Panc1 (cell line): Measurements from ENCODE around the gene COASY. TPM values are rescaled to one million over a fixed set of nuclear protein-coding genes. Genes with fewer than 3 reads are reported as not detected.
A peak's percentile ranks its signal among the peaks of the same experiment; 100 is the strongest.

Experiments used
- ATAC-seq: fragments of 200-7000 bp; cut with Tn5 transposase; 2 replicates; pipeline ENCODE4 v1.9.1; 2020; ENCODE audit warnings: mild to moderate bottlenecking, moderate library complexity
- BruUV-seq: library from RNA; stranded (reverse); fragments of 400-500 nt; replicated peaks from 2 replicates; lab custom pipeline; 2021; lab: Mats Ljungman, UMichigan
- CTCF ChIA-PET: fragments of 300-600 bp; sonication (Branson Sonifier 250); formaldehyde crosslinking; loops from one replicate; lab custom pipeline; 2022; ENCODE audit warnings: antibody characterized with exemption; lab: Charles Lee
- POLR2A ChIA-PET: fragments of 300-600 bp; sonication (Branson Sonifier 250); formaldehyde crosslinking; loops from one replicate; lab custom pipeline; 2022; ENCODE audit warnings: antibody characterized with exemption; lab: Charles Lee
- DNase-seq: peaks from one replicate; pipeline ENCODE4 v3.0.0-alpha.2; 2010; ENCODE audit warnings: low read depth, low spot score
- H3K27ac ChIP-seq: 2 replicates; pipeline ENCODE4 v1.5.1; 2011; ENCODE audit warnings: mild to moderate bottlenecking, low read length, inconsistent platforms
- H3K27me3 ChIP-seq: fragments of 200-500 bp; sonication (Bioruptor generic); 2 replicates; pipeline ENCODE4 v1.6.0; 2014; ENCODE audit warnings: low read length, inconsistent platforms; ENCODE audit not compliant: control insufficient read depth, insufficient read depth
- H3K36me3 ChIP-seq: fragments of 200-500 bp; sonication (Bioruptor generic); 2 replicates; pipeline ENCODE4 v1.5.1; 2014; ENCODE audit warnings: inconsistent platforms, mild to moderate bottlenecking, low read length, moderate library complexity; ENCODE audit not compliant: control insufficient read depth, insufficient read depth
- H3K4me1 ChIP-seq: 2 replicates; pipeline ENCODE4 v1.5.1; 2011; ENCODE audit warnings: inconsistent platforms, mild to moderate bottlenecking, low read length, moderate library complexity; ENCODE audit not compliant: control insufficient read depth, insufficient read depth
- H3K4me3 ChIP-seq, 2 experiments: 2 replicates each; pipeline ENCODE4 v1.5.1; 2011 to 2012; ENCODE audit warnings: low read depth in 2 of 2, low read length in 2 of 2, mild to moderate bottlenecking in 2 of 2, inconsistent platforms in 1 of 2, moderate library complexity in 1 of 2
- H3K9me3 ChIP-seq: fragments of 200-500 bp; sonication (Bioruptor generic); 2 replicates; pipeline ENCODE4 v1.5.1; 2014; ENCODE audit warnings: low read depth, mild to moderate bottlenecking, inconsistent platforms, low read length, moderate library complexity; ENCODE audit not compliant: control insufficient read depth, insufficient read depth
- CTCF ChIP-seq: fragments of 450-650 bp; IDR thresholded peaks from 2 replicates; pipeline ENCODE4 v1.5.1; 2017; ENCODE audit warnings: mild to moderate bottlenecking
- POLR2AphosphoS5 ChIP-seq: IDR thresholded peaks from 2 replicates; pipeline ENCODE4 v1.6.1; 2012; ENCODE audit warnings: mild to moderate bottlenecking, low read depth, low read length, moderate library complexity
- REST ChIP-seq, 2 experiments: IDR thresholded peaks; 2 replicates each; pipeline ENCODE4 v1.6.1; 2011 to 2012; ENCODE audit warnings: low read depth in 2 of 2, control low read depth in 1 of 2, low read length in 1 of 2, mild to moderate bottlenecking in 1 of 2, moderate library complexity in 1 of 2; ENCODE audit not compliant: insufficient read depth in 1 of 2
- SIN3A ChIP-seq: IDR thresholded peaks from 2 replicates; pipeline ENCODE4 v1.6.1; 2012; ENCODE audit warnings: low read depth, mild to moderate bottlenecking, low read length, moderate library complexity, borderline replicate concordance; ENCODE audit not compliant: insufficient read depth
- TCF7L2 ChIP-seq: IDR thresholded peaks from 2 replicates; pipeline ENCODE4 v1.6.1; 2011; ENCODE audit warnings: mild to moderate bottlenecking, low read depth, low read length, inconsistent platforms
- in situ Hi-C: cut with HindIII; loops from 2 replicates; pipeline ENCODE4 v1.10.0; 2016; ENCODE audit warnings: low sequenced_read_pairs, low pct_unique_long_range_greater_than_20kb
- intact Hi-C: fragments of 100-400 bp; cut with micrococcal nuclease; formaldehyde crosslinking; loops from one replicate; pipeline ENCODE4 v1.10.0; 2022; ENCODE audit not compliant: unreplicated experiment
- total RNA-seq: library from RNA; stranded (reverse); gene quantifications from one replicate; pipeline ENCODE4 v1.2.1, GENCODE V29; 2021; ENCODE audit not compliant: unreplicated experiment

COASY gene
- total RNA-seq, 1 experiment from 2014 or later, result 76.7 TPM

- POLR2A ChIA-PET, result no interaction called here
Observed at GRCh38 chr17:42568341-42569111, 6.6 kb downstream of the COASY start.

More at GRCh38 chr17:42568341-42569111, 6.6 kb downstream of the COASY start:
- intact Hi-C loops, result no loop called here
- Histone ChIP-seq H3K9me3 (no peaks in the 10 kb centered on the region), H3K36me3 (peaks cover 9% of the 10 kb centered on the region), H3K27me3 (no peaks in the 10 kb centered on the region), H3K27ac (peak overlapping the region; percentile 23; the same call in 1 of the 2 replicates), H3K4me3 (peak overlapping the region in 1 of 2 experiments; percentile 72; a peak in 1 of 4 replicates), H3K4me1 (peaks cover 35% of the 10 kb centered on the region)
- BruUV-seq, result no TSS peak
- TF ChIP-seq TCF7L2 (no peak), REST (IDR thresholded peaks at IDR 0.05; ENCODE audit: insufficient read depth in 1 of 2, low read depth in 2 of 2, low read length in 1 of 2) (no peak), SIN3A (no peak), POLR2AphosphoS5 (no peak), CTCF (no peak)
- DNase-seq (no peak), ATAC-seq (no peak)
- in situ Hi-C loops, result no loop called here
- CTCF ChIA-PET, result no interaction called here
